Measurements from ENCODE around the gene SNRPB2. TPM values are rescaled to one million over a fixed set of nuclear protein-coding genes. Genes with fewer than 3 reads are reported as not detected.

The SNRPB2 gene
- total RNA-seq, 4 donors from 2014 or later: 36.3 to 41.8 (median 41.0) TPM

- H3K4me3 ChIP-seq: no peak overlapping the region
- no peaks in the 10 kb centered on the region for H3K27me3 ChIP-seq
- ATAC-seq: no peak
- TF ChIP-seq EP300 (IDR thresholded peaks at IDR 0.05) (no peak), CTCF (IDR thresholded peaks at IDR 0.05) (no peak), POLR2A (IDR thresholded peaks at IDR 0.05) (no peak), POLR2AphosphoS5 (IDR thresholded peaks at IDR 0.05) (no peak)
- no peak overlapping the region for H3K27ac ChIP-seq
- no peaks in the 10 kb centered on the region for H3K36me3 ChIP-seq
- WGBS, 2 donors (ENCODE audit: low coverage in 1 of 2): 38 to 78% methylated on average over 1 of the region's 1 CpG
- H3K4me1 ChIP-seq: no peaks in the 10 kb centered on the region
- H3K9me3 ChIP-seq: peaks cover 0 to 19% (median 0%) of the 10 kb centered on the region in 3 donors
These were observed 47.3 kb downstream of the SNRPB2 start for GRCh38 chr20:16777126-16777525.

GRCh38 chr20:16778159-16778558, 48.3 kb downstream of the SNRPB2 start:
- no peak for ATAC-seq
- no peaks in the 10 kb centered on the region for H3K36me3 ChIP-seq
- WGBS, 2 donors (ENCODE audit: low coverage in 1 of 2): 94 to 100% methylated on average over 1 of the region's 1 CpG
- peaks cover 0 to 25% (median 0%) of the 10 kb centered on the region in 3 donors for H3K9me3 ChIP-seq
- H3K27ac ChIP-seq: no peak overlapping the region
- no peaks in the 10 kb centered on the region for H3K27me3 ChIP-seq
- H3K4me3 ChIP-seq: no peak overlapping the region
- no peaks in the 10 kb centered on the region for H3K4me1 ChIP-seq
- no peak for TF ChIP-seq POLR2AphosphoS5 (IDR thresholded peaks at IDR 0.05)
- no peak for TF ChIP-seq POLR2A (IDR thresholded peaks at IDR 0.05)
- no peak for TF ChIP-seq EP300 (IDR thresholded peaks at IDR 0.05)
- TF ChIP-seq CTCF (IDR thresholded peaks at IDR 0.05): no peak

- 88 to 94% methylated on average over 1 of the region's 1 CpG for WGBS, 2 donors (ENCODE audit: low coverage in 1 of 2)
- no peaks in the 10 kb centered on the region for H3K27me3 ChIP-seq
- ATAC-seq: no peak
- H3K9me3 ChIP-seq: peaks cover 0 to 15% (median 0%) of the 10 kb centered on the region in 3 donors
- no peaks in the 10 kb centered on the region for H3K4me1 ChIP-seq
- no peaks in the 10 kb centered on the region for H3K36me3 ChIP-seq
- TF ChIP-seq POLR2AphosphoS5 (IDR thresholded peaks at IDR 0.05) (no peak), CTCF (IDR thresholded peaks at IDR 0.05) (no peak), EP300 (IDR thresholded peaks at IDR 0.05) (no peak), POLR2A (IDR thresholded peaks at IDR 0.05) (no peak)
- H3K4me3 ChIP-seq: no peak overlapping the region
- H3K27ac ChIP-seq: no peak overlapping the region
These were observed 51.7 kb downstream of the SNRPB2 start for GRCh38 chr20:16781496-16781895.

GRCh38 chr20:16785226-16785625, 55.4 kb downstream of the SNRPB2 start:
- peaks cover 0 to 15% (median 0%) of the 10 kb centered on the region in 3 donors for H3K9me3 ChIP-seq
- H3K27me3 ChIP-seq: no peaks in the 10 kb centered on the region
- no peaks in the 10 kb centered on the region for H3K4me1 ChIP-seq
- H3K4me3 ChIP-seq: no peak overlapping the region
- 33 to 40% methylated on average over 1 of the region's 1 CpG for WGBS, 2 donors (ENCODE audit: low coverage in 1 of 2)
- TF ChIP-seq EP300 (IDR thresholded peaks at IDR 0.05) (no peak), POLR2A (IDR thresholded peaks at IDR 0.05) (no peak), CTCF (IDR thresholded peaks at IDR 0.05) (no peak), POLR2AphosphoS5 (IDR thresholded peaks at IDR 0.05) (no peak)
- ATAC-seq: no peak
- no peaks in the 10 kb centered on the region for H3K36me3 ChIP-seq
- no peak overlapping the region for H3K27ac ChIP-seq

Small RNA genes within 50 kb of the gene (small RNA-seq; reads per million reads assigned to genes)
- 0 reads per million in 4 donors for gene AL135938.1

Other genes with a start within 250 kb of the SNRPB2 start
- 10 to 100 TPM; 15.9 to 26.6 (median 22.2) TPM for gene KIF16B, start 156.6 kb upstream of the SNRPB2 start, total RNA-seq
- not detected for gene OTOR, start 18.3 kb downstream of the SNRPB2 start, total RNA-seq

Measured in gastroesophageal sphincter (tissue), 4 donors.